Measurements from ENCODE around the gene FLVCR2. TPM values are rescaled to one million over a fixed set of nuclear protein-coding genes. Genes with fewer than 3 reads are reported as not detected.

Gene FLVCR2
- total and polyA plus RNA-seq, 2 of the 13 experiments (the other 11 are each of a cell fraction or from before 2014, with no cell fraction given): 9.9 to 10.5 TPM

DNA sequence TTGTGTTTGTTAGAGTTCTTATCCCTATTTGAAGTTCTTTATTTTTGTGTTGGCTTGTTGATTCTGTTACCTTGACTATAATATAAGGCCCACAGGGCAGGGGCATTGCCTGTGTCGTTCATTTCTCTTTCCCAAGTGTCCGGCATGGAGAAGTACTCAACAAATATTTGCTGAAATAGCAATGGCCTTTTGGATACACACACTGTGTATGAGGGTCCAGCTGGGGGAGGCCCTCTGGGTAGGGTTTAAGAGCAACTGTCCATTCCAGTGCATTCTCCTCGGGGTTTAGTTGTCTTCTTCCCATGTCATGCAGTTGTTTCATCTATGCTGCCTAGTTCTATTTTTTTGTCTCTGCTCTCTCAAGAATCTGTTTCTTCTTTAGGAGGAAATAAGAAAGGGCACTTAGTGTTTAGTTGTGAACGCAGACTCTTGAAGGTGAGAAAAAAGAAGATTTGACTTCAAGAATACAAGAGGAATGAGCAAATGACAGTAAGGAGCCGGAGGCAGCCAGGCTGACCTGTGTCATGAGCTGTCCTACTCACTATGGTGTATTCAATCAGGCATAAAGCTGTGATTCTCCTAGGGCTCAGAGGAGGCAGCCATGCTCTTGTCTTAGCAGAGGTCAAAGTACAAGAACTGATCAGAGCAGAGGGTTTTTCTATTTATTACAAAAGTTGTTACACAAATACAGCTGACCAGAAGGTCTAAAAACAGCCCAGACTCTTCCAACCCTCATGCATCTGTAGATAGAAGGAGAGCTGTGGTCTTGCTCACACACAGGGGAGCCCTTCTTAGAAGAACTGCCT lies 72.0 kb downstream of the FLVCR2 start (continued):
- no peak for TF ChIP-seq PREB (CRISPR knock-in tag; IDR thresholded peaks at IDR 0.05)
- no peak for TF ChIP-seq ZFAT (CRISPR knock-in tag; conservative IDR thresholded peaks at IDR 0.05)
- no peak for TF ChIP-seq ETV5 (CRISPR knock-in tag; IDR thresholded peaks at IDR 0.05; ENCODE audit: borderline replicate concordance)
- 0 out of 2 replicates have a peak, but pooled peaks have one; percentile 4 for TF ChIP-seq MLX (CRISPR knock-in tag; IDR thresholded peaks at IDR 0.05)
- TF ChIP-seq HNRNPUL1 (IDR thresholded peaks at IDR 0.05; ENCODE audit: low read depth, low read length): no peak
- TF ChIP-seq, protein P1, sequence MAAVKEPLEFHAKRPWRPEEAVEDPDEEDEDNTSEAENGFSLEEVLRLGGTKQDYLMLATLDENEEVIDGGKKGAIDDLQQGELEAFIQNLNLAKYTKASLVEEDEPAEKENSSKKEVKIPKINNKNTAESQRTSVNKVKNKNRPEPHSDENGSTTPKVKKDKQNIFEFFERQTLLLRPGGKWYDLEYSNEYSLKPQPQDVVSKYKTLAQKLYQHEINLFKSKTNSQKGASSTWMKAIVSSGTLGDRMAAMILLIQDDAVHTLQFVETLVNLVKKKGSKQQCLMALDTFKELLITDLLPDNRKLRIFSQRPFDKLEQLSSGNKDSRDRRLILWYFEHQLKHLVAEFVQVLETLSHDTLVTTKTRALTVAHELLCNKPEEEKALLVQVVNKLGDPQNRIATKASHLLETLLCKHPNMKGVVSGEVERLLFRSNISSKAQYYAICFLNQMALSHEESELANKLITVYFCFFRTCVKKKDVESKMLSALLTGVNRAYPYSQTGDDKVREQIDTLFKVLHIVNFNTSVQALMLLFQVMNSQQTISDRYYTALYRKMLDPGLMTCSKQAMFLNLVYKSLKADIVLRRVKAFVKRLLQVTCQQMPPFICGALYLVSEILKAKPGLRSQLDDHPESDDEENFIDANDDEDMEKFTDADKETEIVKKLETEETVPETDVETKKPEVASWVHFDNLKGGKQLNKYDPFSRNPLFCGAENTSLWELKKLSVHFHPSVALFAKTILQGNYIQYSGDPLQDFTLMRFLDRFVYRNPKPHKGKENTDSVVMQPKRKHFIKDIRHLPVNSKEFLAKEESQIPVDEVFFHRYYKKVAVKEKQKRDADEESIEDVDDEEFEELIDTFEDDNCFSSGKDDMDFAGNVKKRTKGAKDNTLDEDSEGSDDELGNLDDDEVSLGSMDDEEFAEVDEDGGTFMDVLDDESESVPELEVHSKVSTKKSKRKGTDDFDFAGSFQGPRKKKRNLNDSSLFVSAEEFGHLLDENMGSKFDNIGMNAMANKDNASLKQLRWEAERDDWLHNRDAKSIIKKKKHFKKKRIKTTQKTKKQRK (IDR thresholded peaks at IDR 0.05; ENCODE audit: low read length): no peak
- no peak for TF ChIP-seq FOXM1 (CRISPR knock-in tag; IDR thresholded peaks at IDR 0.05)
- TF ChIP-seq, protein P2, sequence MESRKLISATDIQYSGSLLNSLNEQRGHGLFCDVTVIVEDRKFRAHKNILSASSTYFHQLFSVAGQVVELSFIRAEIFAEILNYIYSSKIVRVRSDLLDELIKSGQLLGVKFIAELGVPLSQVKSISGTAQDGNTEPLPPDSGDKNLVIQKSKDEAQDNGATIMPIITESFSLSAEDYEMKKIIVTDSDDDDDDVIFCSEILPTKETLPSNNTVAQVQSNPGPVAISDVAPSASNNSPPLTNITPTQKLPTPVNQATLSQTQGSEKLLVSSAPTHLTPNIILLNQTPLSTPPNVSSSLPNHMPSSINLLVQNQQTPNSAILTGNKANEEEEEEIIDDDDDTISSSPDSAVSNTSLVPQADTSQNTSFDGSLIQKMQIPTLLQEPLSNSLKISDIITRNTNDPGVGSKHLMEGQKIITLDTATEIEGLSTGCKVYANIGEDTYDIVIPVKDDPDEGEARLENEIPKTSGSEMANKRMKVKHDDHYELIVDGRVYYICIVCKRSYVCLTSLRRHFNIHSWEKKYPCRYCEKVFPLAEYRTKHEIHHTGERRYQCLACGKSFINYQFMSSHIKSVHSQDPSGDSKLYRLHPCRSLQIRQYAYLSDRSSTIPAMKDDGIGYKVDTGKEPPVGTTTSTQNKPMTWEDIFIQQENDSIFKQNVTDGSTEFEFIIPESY (CRISPR knock-in tag; IDR thresholded peaks at IDR 0.05): no peak
- TF ChIP-seq ZNF501 (CRISPR knock-in tag; IDR thresholded peaks at IDR 0.05): 0 out of 2 replicates have a peak, but pooled peaks have one; percentile 54
- TF ChIP-seq TBX3 (IDR thresholded peaks at IDR 0.05; ENCODE audit: borderline replicate concordance): peak; percentile 36; the same call in 1 of the 2 replicates
- TF ChIP-seq MZF1 (CRISPR knock-in tag; IDR thresholded peaks at IDR 0.05; ENCODE audit: borderline replicate concordance): no peak
- TF ChIP-seq ZBTB7B (CRISPR knock-in tag; IDR thresholded peaks at IDR 0.05): peak; percentile 88
- TF ChIP-seq GATAD1 (CRISPR knock-in tag; IDR thresholded peaks at IDR 0.05): 0 out of 2 replicates have a peak, but pooled peaks have one; percentile 9
- peak; percentile 33; the same call in 1 of the 2 replicates for TF ChIP-seq FOSL2 (CRISPR knock-in tag; IDR thresholded peaks at IDR 0.05)
- peak; percentile 65; the same call in 1 of the 2 replicates for TF ChIP-seq SOX5 (CRISPR knock-in tag; IDR thresholded peaks at IDR 0.05; ENCODE audit: borderline replicate concordance)
- TF ChIP-seq MED1 (CRISPR knock-in tag; IDR thresholded peaks at IDR 0.05): peak; percentile 68
- peak; percentile 75 for TF ChIP-seq GATAD2A (CRISPR knock-in tag; IDR thresholded peaks at IDR 0.05)
- peak; percentile 85; the same call in 1 of the 2 replicates for TF ChIP-seq CHD4 (IDR thresholded peaks at IDR 0.05; ENCODE audit: borderline replicate concordance, low read length)
- no peak for TF ChIP-seq ZKSCAN5 (CRISPR knock-in tag; IDR thresholded peaks at IDR 0.05)
- TF ChIP-seq ZNF512B (CRISPR knock-in tag; IDR thresholded peaks at IDR 0.05; ENCODE audit: borderline replicate concordance): no peak; the same call in 1 of the 2 replicates

Measured in HepG2 (cell line).